Right lobe of liver (tissue), 4 donors: ENCODE data around the gene ZNF180.

Experiments used
- CTCF ChIP-seq, 4 donors: fragments of 200-600 bp in 3 of 4; fragments of 450-650 bp in 1 of 4; IDR thresholded peaks; one replicate each; pipeline versions ENCODE4 v1.5.1 to v1.8.0; 2016 to 2022; ENCODE audit warnings: antibody characterized with exemption in 4 of 4, mild to moderate bottlenecking in 2 of 4
- POLR2A ChIP-seq: fragments of 450-650 bp; IDR thresholded peaks from one replicate; pipeline ENCODE4 v1.6.1; 2017; ENCODE audit warnings: antibody characterized with exemption, mild to moderate bottlenecking
- donor health status: DM: no; HTN: no; CAD: no.
- donor health status: DM: no; HTN: no; CAD: no.
- donor health status: DM: no; HTN: yes; CAD: no.

- TF ChIP-seq CTCF (IDR thresholded peaks at IDR 0.05) (no peak), POLR2A (no peak)
These were observed 763 bp downstream of the ZNF180 start for GRCh38 chr19:44499559-44499958.
